GM12878 (cell line): ENCODE results near the gene SLC6A11. TPM values are rescaled to one million over a fixed set of nuclear protein-coding genes. Genes with fewer than 3 reads are reported as not detected.

ENCODE experiments used
- PML ChIP-seq: IDR thresholded peaks from 2 replicates; pipeline ENCODE4 v1.6.1; 2012; ENCODE audit warnings: low read length, inconsistent platforms
- TARDBP ChIP-seq: IDR thresholded peaks from 2 replicates; pipeline ENCODE4 v1.6.1; 2016; ENCODE audit warnings: borderline replicate concordance
- WRNIP1 ChIP-seq: IDR thresholded peaks from 2 replicates; pipeline ENCODE4 v1.6.1; 2011; ENCODE audit warnings: low read depth, low read length, improper control_type of control experiment, borderline replicate concordance
- polyA plus RNA-seq, 11 experiments: library from polyadenylated mRNA; depleted of rRNA in 4 of 11; unstranded in 6 of 11; stranded (reverse) in 5 of 11; fragments of >200 nt; fragmentation: Nextera tagmentation in 4 of 11; fragmentation: Illumina TruSeq in 1 of 11; extraction: Ambion mirVana in 4 of 11; extraction: Trizol in 1 of 11; gene quantifications; 1 replicate in 1 of 11; 2 replicates in 10 of 11; pipeline versions ENCODE4 v1.2.1 to v1.2.3, GENCODE V29; 2011 to 2016; ENCODE audit warnings: inconsistent platforms in 2 of 11, missing spikeins in 2 of 11, low read depth in 1 of 11
- total RNA-seq, 4 experiments: library from RNA; depleted of rRNA in 3 of 4; stranded (reverse); fragments of >200 nt in 3 of 4; fragmentation: Illumina TruSeq in 1 of 4; extraction: Trizol in 1 of 4; gene quantifications; 2 replicates each; pipeline versions ENCODE4 v1.2.1 to v1.2.3, GENCODE V29; 2013 to 2021
- TF ChIP-seq, protein P1 (sequence below): fragments of 450-650 bp; formaldehyde crosslinking; IDR thresholded peaks from 2 replicates; pipeline ENCODE4 v1.5.0; 2022; ENCODE audit warnings: mild to moderate bottlenecking, missing genetic modification characterization
- TF ChIP-seq, protein P2 (sequence below): fragments of 450-650 bp; IDR thresholded peaks from 2 replicates; pipeline ENCODE4 v1.6.1; 2017; ENCODE audit warnings: borderline replicate concordance

The SLC6A11 gene
- total and polyA plus RNA-seq, 10 of the 15 experiments (the other 5 are each of a cell fraction or from before 2014, with no cell fraction given), result not detected

DNA sequence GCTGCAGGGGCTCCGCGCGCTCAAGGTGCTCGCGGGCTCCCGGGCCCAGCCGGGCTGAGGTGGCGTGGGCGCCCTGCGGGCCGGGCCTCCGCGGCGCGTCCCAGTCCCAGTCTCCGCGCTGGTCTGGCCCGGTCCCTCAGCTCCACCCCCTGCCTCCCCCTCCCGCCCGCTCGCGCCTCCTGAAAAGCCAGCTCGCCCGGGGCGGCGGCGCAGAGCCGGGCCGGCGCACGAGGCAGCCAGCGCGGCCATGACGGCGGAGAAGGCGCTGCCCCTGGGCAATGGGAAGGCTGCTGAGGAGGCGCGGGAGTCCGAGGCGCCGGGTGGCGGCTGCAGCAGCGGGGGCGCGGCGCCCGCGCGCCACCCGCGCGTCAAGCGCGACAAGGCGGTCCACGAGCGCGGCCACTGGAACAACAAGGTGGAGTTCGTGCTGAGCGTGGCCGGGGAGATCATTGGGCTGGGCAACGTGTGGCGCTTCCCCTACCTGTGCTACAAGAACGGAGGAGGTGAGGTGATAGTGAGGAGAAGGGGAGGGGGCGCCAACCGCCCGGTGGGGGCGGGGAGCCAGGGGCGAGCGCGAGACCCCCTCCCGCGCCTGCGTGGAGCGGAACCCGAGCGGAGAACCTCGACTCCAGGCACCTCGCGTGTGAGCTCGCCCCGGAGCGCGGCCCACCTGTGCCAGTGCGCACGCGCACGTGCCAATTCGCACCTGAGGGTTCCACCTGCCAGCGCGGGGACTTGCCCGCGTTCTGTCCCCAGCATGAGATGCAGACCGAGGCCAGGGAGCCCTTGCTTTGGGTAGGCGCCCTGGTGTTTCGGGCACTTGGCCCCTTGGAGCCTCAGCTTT is at the start of gene SLC6A11 (continued):
- TF ChIP-seq WRNIP1 (no peak), PML (no peak), TARDBP (no peak)
- TF ChIP-seq, protein P1, sequence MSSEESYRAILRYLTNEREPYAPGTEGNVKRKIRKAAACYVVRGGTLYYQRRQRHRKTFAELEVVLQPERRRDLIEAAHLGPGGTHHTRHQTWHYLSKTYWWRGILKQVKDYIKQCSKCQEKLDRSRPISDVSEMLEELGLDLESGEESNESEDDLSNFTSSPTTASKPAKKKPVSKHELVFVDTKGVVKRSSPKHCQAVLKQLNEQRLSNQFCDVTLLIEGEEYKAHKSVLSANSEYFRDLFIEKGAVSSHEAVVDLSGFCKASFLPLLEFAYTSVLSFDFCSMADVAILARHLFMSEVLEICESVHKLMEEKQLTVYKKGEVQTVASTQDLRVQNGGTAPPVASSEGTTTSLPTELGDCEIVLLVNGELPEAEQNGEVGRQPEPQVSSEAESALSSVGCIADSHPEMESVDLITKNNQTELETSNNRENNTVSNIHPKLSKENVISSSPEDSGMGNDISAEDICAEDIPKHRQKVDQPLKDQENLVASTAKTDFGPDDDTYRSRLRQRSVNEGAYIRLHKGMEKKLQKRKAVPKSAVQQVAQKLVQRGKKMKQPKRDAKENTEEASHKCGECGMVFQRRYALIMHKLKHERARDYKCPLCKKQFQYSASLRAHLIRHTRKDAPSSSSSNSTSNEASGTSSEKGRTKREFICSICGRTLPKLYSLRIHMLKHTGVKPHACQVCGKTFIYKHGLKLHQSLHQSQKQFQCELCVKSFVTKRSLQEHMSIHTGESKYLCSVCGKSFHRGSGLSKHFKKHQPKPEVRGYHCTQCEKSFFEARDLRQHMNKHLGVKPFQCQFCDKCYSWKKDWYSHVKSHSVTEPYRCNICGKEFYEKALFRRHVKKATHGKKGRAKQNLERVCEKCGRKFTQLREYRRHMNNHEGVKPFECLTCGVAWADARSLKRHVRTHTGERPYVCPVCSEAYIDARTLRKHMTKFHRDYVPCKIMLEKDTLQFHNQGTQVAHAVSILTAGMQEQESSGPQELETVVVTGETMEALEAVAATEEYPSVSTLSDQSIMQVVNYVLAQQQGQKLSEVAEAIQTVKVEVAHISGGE (CRISPR knock-in tag), result no peak
- TF ChIP-seq, protein P2, sequence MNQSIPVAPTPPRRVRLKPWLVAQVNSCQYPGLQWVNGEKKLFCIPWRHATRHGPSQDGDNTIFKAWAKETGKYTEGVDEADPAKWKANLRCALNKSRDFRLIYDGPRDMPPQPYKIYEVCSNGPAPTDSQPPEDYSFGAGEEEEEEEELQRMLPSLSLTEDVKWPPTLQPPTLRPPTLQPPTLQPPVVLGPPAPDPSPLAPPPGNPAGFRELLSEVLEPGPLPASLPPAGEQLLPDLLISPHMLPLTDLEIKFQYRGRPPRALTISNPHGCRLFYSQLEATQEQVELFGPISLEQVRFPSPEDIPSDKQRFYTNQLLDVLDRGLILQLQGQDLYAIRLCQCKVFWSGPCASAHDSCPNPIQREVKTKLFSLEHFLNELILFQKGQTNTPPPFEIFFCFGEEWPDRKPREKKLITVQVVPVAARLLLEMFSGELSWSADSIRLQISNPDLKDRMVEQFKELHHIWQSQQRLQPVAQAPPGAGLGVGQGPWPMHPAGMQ, result no peak
